ENCODE results near the gene EIF4EBP2. TPM values are rescaled to one million over a fixed set of nuclear protein-coding genes. Genes with fewer than 3 reads are reported as not detected.

The EIF4EBP2 gene
- total and polyA plus RNA-seq, 2 of the 13 experiments (the other 11 are each of a cell fraction or from before 2014, with no cell fraction given): 16.9 to 22.0 TPM

- TF ChIP-seq MLLT10 (CRISPR knock-in tag; IDR thresholded peaks at IDR 0.05) (no peak), ZNF367 (CRISPR knock-in tag; IDR thresholded peaks at IDR 0.05; ENCODE audit: borderline replicate concordance) (no peak), ZNF205 (CRISPR knock-in tag; IDR thresholded peaks at IDR 0.05) (no peak), PAF1 (CRISPR knock-in tag; IDR thresholded peaks at IDR 0.05) (no peak), MAZ (IDR thresholded peaks at IDR 0.05; ENCODE audit: borderline replicate concordance, low read depth, low read length) (no peak), MAZ (CRISPR knock-in tag; IDR thresholded peaks at IDR 0.05; ENCODE audit: low read depth) (no peak), ZNF558 (CRISPR knock-in tag; IDR thresholded peaks at IDR 0.05; ENCODE audit: borderline replicate concordance) (no peak), ETV5 (CRISPR knock-in tag; IDR thresholded peaks at IDR 0.05; ENCODE audit: borderline replicate concordance) (peak; percentile 28; the same call in 1 of the 2 replicates), CEBPZ (IDR thresholded peaks at IDR 0.05; ENCODE audit: low read length) (no peak), ZNF512 (CRISPR knock-in tag; IDR thresholded peaks at IDR 0.05) (no peak), ETV6 (CRISPR knock-in tag; conservative IDR thresholded peaks at IDR 0.05) (peak; percentile 61; the same call in 1 of the 2 replicates), ATF1 (CRISPR knock-in tag; IDR thresholded peaks at IDR 0.05) (no peak), SP140L (CRISPR knock-in tag; IDR thresholded peaks at IDR 0.05; ENCODE audit: borderline replicate concordance) (no peak), PHB2 (IDR thresholded peaks at IDR 0.05; ENCODE audit: partially characterized antibody) (no peak), KMT2B (CRISPR knock-in tag; IDR thresholded peaks at IDR 0.05) (0 out of 2 replicates have a peak, but pooled peaks have one; percentile 25), NRL (CRISPR knock-in tag; IDR thresholded peaks at IDR 0.05; ENCODE audit: borderline replicate concordance) (peak; percentile 38; the same call in 1 of the 2 replicates), PAWR (CRISPR knock-in tag; IDR thresholded peaks at IDR 0.05; ENCODE audit: borderline replicate concordance) (no peak), NR2F2 (IDR thresholded peaks at IDR 0.05; ENCODE audit: borderline replicate concordance, low read depth) (no peak), AGO1 (IDR thresholded peaks at IDR 0.05; ENCODE audit: low read depth, low read length, poor library complexity, severe bottlenecking) (peak; percentile 48), SMARCE1 (IDR thresholded peaks at IDR 0.05; ENCODE audit: borderline replicate concordance) (no peak), MED1 (CRISPR knock-in tag; IDR thresholded peaks at IDR 0.05) (no peak), ZFP1 (CRISPR knock-in tag; IDR thresholded peaks at IDR 0.05) (no peak), FLYWCH1 (CRISPR knock-in tag; IDR thresholded peaks at IDR 0.05) (no peak)
- TF ChIP-seq, protein P1, sequence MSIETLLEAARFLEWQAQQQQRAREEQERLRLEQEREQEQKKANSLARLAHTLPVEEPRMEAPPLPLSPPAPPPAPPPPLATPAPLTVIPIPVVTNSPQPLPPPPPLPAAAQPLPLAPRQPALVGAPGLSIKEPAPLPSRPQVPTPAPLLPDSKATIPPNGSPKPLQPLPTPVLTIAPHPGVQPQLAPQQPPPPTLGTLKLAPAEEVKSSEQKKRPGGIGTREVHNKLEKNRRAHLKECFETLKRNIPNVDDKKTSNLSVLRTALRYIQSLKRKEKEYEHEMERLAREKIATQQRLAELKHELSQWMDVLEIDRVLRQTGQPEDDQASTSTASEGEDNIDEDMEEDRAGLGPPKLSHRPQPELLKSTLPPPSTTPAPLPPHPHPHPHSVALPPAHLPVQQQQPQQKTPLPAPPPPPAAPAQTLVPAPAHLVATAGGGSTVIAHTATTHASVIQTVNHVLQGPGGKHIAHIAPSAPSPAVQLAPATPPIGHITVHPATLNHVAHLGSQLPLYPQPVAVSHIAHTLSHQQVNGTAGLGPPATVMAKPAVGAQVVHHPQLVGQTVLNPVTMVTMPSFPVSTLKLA (IDR thresholded peaks at IDR 0.05): no peak
- TF ChIP-seq, protein P2, sequence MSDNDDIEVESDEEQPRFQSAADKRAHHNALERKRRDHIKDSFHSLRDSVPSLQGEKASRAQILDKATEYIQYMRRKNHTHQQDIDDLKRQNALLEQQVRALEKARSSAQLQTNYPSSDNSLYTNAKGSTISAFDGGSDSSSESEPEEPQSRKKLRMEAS (IDR thresholded peaks at IDR 0.05): peak; percentile 56; the same call in 1 of the 2 replicates
These were observed 22.2 kb upstream of the EIF4EBP2 start (continued) for GRCh38 chr10:70381471-70382421.
